HT-29 (cell line): ENCODE measurements around the gene MTM1. TPM values are rescaled to one million over a fixed set of nuclear protein-coding genes. Genes with fewer than 3 reads are reported as not detected.

Experiments used
- DNase-seq: peaks from one replicate; pipeline ENCODE4 v3.0.0-alpha.2; 2015; ENCODE audit warnings: low spot score
- total RNA-seq: library from RNA; depleted of rRNA; stranded (reverse); fragments of >200 nt; shearing (Covaris generic); gene quantifications from 2 replicates; pipeline ENCODE4 v1.2.3, GENCODE V29; 2014

MTM1 gene
- total RNA-seq, 1 experiment from 2014 or later, result 11.9 TPM

DNA sequence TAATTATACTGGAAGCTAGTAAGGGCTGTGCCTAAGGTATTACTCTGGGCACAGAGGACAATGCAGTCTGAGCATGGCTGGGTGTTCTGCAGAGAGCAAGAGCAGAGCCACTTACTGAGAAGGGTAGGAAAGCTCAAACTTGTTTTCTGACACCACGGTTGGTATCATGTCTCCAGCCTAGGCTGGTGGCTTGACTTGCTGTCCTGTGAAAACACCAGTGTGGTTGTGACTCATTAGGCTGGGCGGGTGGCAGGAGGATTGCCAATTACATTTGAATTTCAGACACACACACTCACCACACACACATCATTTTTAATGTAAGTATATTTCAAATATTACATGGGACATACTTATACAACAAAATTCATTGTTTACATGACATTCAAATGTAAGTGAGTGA is 19.7 kb upstream of the MTM1 start:
- DNase-seq, result no peak

DNA sequence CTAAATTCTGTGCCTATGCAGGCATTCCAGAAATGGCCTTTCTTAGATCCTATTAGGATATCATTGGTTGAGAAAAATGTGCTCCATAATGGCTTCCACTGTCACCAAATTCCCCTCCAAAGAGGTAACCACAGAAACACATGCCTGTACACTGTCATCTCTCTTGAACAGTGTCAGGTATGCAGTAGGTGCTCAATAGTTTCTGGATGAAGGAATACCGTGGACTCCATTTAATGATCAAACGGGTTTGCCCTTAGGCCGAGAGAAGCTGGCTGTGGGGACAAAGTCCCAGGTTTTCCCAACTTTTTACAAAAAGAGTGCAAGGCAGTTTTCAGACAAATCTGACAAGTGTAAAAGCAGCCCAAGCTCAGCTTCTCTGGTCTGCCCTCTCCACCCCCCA is 16.5 kb upstream of the MTM1 start:
- DNase-seq, result no peak

DNA sequence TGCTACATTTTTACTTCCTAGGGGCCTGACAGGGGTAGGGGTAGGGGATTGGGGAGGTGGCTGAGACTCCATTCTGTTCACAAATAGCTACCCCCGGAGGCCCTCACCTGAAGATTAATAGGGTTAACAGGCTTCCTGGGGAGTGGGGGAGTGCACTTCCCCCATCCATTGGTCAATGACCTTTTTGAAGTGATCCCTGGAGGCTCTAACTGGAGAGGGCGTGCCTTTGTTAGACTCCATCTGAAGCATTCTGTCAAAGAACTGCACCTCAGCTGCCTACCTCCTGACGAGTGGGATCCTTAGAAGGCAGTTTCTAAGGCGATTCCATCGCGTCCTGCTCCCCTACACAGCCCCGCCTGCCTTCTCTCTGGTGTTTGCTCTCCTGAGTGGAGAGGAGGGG is 10.0 kb upstream of the MTM1 start:
- DNase-seq, result no peak

DNA sequence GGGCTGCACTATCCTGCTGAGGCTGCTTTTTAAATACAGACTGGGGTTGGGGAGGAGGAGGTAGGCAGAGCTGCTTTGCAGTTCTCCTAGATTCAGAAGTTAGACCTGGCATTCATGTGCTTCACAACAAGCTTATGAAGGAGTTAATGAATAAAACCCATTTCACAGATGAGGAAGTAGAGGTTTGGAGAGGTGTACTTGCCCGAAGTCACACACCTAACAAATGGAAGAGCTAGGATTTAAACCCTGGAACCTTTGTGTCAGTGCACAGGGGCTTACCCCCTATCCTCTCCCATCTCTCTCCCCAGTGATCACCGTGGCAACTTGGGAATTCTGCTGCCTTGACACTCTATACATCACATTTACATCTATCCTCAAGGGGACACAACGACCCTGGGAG is 3.6 kb upstream of the MTM1 start:
- DNase-seq, result no peak

DNA sequence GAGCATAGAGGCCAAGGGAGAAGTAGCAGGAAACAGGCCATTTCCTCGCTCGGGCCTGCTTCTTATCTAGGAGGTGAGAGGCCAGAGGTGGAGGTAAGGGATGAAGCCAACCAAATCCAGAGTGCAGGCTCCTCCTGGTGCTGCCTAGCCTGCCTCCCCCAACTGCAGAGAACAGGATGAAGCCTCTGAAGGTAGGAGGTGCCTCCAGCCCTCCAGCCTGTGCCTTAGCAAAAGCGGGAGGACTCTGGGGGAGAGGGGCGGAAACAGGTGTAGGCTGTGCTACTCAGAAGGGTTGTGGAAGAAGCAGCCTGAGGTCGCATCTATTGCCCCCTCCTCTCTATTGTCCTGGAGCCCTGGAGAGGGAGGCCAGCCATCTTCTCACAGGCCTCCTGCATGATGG is 2.9 kb upstream of the MTM1 start:
- DNase-seq, result no peak

DNA sequence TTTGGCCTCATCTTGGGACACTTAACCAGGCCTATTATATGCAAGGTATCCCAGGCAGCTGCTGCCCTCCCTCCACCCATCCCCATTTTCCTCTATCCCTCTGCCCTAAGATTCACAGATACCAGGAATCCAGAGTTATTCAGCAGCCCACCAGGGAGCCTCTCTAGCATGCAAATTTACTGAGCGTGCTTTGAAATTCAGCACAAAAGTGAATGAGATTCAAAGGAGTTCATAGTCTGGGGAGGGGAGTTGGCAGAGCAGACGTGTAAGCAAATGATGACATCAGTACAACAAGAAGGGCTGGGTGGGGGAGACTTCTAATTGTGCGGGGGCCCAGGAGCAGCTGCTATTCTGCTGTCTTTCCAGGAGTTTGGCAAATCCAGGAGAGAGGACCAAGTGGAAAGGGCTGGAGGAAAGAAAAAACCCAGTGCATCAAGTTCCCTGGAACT is 1.7 kb upstream of the MTM1 start:
- no peak for DNase-seq

DNA sequence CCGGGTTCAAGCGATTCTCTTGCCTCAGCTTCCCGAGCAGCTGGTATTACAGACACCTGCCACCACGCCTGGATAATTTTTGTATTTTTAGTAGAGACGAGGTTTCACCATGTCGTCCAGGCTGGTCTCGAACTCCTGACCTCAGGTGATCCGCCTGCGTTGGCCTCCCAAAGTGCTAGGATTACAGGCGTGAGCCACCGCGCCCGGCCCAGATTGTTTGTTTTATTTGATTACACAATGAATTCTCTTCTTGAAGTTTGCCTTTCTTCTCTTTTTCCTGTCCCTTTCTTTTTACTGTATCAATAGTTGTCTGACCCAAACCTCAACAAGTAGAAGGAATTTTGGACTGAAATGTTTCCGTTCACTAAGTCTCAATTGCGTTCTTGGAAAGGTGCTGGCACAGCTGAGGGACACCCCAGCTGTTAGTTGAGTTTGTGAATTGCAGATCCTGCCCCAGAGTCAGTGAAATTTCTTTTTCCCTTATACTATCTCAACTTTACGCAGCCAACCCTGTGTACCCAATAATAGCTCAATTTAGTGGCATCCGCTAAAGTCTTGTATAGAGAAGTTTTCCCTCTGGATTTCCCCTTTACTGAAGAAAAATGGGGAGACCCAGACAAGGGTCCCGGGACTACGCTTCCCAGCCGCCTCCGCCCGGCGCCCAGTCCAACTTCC is 639 bp upstream of the MTM1 start:
- no peak for DNase-seq

DNA sequence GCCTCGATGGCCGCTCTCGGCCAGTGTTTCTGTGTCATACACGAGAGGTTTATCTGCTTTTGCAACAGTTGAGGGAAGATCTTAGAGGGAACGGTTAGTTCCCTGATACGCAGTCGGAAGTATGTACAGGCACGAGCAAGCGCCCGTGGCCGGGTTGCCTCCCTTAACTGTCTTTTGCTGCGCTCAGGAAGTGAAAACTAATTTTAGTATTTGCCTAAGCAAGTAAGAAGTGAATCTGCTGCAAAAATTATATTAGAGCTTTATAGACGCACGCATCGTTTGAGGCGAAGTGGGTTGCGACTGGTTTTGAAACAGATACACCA is 695 bp downstream of the MTM1 start:
- no peak for DNase-seq

DNA sequence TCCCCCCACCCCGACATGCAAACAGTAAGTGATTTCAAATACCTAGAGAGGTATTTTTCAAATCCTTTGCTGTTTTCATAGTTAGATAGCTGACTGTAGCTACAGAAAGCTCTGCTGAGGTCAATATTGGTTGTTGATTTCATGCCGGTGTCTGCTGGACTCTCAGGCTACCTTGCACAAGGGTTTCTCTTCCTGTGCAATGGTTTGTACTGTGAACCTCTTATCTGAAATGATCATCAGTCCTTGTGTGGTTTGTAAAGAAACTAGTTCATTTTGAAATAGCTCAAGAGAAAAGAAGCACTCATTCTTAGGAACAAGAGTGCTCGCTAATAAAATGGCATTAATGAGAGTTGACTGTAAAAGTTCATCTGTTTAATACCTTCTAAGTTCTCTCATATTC is 2.1 kb downstream of the MTM1 start:
- no peak for DNase-seq

DNA sequence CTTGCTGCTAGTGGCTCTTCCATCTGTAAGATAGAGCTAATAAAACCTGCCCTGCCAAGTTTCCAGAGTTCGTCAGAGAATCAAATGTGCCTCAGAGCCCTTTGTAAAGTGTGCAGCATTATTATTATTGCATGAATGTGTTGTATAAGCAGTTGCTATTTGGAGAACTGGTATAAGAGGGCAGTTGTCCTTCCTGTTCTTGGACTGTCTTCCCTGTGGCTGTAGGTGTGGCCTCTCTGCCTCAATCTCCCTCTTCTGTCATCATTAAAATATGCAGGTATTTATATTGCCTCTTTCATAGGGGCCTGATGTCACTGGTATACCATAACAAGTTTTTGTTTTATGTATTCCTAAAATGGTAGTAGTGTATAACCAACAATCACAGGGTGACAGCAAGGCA is 3.8 kb downstream of the MTM1 start:
- DNase-seq, result no peak

DNA sequence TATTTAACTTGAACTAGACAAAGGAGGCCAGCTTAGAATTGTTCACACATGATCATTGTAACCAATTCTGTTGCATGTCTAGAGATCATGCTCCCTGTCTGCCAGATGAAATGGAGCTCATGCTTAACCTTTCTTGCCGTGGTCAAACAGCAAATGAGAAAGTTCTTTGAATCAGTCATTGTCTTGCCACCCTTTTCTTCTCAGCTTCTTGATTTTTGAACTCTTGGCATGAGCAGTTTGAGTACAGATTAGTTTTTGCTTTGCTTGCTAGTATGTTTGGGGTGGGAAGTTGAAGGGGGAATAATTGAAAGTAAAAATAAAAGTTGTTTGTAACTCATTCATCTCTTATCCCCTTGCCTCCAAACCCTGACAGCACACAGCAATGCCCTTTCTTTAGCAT is 4.7 kb downstream of the MTM1 start:
- no peak for DNase-seq

DNA sequence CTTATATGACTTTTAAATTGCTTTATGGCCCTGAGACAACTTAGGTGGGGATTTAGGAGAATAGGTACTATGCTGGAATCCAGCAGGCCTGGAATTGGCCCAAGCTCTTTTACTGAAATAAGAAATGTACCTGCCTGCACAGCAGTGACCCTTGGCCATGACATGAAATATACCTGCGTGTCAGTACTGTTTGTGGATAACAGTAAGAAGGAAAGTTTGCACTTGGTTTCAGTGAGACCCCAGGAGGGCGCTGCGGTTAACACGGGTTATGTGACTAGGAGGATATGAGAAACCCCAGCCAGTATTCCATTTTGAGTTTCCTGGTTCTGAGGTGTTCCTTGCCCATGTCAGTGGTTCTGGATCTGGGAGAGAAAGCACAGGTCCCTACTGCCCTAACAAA is 5.3 kb downstream of the MTM1 start:
- no peak for DNase-seq

DNA sequence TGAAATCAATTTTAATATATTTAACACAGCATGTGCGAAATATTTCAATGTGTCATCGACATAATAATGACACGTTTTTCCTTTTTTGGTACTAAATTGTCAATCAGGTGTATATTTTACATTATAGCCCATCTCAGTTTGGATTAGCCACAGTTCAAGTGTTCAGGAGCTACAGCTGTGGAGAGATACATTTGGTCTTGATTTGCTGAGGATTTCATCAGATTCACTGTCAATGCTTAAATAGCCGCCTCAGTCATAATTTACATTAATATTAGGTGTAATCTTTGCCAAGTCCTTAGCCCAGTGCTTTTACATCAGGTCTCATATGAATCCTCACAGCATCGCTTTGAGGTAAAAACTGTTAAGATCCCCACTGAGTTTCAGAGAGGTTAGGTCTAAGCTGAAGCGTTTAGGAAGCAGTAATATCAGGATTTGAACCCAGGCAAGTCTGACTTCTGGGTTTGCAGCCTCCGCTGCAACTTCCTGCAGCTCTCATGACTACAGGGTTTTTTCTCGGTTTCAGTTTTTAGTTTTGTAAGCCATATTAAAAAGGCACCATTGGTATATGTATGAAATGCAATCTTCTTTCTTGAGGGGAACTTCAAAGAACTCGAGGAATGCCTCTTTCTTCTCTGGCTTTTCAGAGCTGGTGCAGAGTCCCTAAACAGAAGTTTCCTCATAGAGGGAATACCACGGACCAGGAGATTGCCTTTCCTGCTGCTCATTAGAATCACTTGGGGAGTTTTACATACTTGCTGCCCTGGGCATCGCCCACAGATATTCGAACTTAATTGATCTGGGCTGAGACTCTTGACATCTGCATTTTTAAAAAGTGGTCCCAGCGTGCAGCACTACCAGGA is 6.4 kb downstream of the MTM1 start:
- no peak for DNase-seq

DNA sequence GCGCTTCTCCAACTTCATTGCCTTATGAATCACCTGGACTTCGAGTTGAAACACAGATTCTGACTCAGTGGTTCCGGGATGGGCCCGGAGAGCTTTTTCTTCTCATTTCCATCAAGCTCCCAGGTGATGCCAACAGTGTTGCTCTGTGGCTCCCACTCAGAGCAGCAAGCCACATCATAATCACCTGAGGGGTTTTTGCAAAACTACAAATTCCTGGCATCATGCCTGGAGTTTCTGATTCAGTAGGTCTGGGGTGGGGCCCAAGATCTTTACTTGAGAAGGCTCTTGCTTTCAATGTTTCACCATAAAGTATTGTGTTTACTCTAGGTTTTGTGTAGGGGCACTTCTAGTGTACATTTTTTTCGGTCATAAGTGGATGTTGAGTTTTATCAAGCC is 7.0 kb downstream of the MTM1 start:
- DNase-seq, result no peak

DNA sequence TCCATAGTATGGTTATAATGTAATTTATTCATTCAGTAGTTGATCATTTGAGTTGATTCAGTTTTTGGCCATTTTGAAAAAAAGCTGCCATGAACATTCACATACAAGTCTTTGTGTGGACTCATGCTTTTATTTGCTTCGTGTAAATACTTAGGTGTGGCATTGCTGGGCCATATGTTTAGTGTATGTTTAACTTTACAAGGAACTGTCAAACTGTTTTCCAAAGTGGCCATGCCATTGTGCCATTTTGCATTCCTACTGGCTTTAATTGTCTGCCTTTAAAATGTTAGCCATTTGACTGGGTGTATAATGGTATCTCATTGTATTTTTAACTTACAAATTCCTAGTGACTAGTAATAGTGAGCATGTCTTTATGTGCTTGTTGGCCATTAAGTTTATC is 8.8 kb downstream of the MTM1 start:
- DNase-seq, result no peak

DNA sequence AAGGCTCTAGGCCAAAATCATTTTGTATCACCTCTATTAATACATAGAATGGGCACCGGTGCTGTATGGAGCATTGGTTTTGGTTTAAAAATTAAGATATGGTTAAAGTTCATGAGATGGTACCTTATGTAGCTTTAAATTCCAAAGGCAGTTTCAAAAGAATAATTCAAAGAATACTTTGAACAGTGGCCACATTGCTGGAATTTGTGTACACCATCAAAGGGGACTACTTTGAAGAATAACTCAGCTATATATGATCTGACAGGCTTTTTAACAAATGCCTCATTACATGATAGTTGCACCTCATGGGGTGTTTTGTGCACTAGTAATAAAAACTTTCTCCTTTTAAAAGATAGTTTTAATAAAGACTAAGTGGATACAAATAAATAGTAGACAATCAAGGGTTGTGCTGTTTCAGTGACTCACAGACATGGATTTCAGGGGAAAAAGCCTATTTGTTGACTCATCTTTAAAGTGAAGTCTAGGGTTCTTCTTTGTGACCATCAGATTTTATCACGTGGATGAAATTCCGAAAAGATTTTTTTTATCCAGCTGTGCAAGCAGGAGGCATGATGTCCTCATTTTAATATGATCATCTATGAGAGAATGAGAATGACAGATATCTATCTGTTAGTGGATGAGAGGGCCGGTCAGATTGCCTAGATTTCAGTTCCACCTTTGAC is 12.8 kb downstream of the MTM1 start:
- no peak for DNase-seq

DNA sequence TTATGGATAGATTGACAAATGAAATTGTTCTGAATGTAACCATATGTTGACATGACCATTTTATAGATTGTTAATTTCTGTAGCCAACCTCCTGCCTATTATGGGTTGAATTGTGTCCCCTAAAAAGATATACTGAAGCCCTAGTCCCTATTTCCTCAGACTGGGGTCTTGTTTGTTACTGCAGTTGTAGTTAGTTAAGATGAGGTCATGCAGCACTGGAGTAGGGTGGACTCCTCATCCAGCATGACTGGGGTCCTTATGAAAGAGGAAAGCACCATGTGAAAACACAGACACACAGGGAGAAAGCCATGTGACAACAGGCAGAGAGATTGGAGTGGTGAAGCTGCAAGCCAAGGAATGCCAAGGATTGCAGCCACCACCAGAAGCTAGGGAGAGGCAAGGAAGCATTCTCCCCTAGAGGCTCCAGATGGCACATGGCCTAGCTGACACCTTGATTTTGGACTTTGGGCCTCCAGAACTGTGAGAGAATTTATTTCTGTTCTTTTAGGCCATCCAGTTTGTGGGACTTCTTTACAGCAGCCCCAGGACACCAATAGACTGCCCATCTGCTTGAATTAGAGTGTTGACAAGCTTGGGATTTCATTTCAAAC is 14.0 kb downstream of the MTM1 start:
- no peak for DNase-seq

DNA sequence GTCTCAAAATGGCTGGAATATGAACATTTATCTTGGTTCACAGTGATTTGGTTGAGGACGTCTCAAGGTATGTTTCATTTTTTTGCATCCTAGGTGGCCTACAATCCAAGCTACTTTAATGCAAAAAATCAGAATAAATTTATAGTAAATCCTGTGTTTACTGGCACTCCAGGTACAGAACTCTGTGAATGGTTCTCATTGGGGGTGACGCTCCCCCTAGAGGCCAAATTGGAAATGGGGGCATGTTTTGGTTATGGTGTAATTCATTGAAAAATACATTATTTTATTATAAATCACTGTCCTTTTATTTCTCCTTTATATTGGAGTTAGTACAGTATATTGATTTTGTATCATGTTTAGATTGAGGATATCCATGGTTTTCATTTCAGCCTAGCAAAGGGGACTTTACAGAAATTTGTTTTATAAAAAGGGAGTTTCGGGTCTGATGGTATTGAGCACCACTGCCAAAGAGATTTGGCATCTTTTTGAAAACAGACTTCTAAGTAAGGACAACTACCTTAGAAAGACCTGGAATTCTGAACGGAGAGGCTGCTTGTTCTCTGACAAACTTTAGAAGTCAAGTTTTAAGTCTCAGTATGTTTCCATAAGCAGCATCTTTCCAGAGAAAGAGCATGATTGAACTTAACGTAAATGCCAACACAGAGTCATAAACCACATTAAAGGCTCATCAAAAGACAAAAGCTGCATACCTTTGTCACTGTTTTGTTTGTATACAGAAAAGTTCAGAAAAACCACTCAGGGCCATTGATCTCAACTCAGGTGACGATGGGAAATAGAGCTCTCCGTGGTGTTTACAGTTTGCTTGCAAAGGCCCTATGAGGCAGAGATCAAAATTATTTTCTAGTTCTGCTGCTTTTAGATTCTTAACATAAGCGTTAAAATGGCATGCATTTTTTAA is 19.4 kb downstream of the MTM1 start:
- DNase-seq, result peak; percentile 59

DNA sequence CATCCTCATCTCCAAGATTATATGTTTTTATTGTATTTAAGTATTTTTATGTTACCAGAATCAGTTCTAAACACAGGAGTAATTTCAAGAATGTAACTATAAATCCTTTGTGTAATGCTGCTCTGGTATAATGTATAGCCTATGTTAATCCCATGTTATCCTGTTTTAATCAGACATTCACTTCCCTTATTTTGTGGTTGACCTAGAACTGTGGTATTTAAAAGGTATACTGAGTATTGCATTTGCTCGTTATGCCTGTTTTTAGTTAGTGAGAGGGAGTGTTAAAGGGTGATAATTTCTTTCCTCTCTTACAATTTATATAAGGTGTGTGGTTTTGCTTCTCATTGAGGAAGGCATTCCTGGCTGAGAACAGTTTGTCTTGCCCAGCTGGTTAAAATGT is 26.2 kb downstream of the MTM1 start:
- no peak for DNase-seq

DNA sequence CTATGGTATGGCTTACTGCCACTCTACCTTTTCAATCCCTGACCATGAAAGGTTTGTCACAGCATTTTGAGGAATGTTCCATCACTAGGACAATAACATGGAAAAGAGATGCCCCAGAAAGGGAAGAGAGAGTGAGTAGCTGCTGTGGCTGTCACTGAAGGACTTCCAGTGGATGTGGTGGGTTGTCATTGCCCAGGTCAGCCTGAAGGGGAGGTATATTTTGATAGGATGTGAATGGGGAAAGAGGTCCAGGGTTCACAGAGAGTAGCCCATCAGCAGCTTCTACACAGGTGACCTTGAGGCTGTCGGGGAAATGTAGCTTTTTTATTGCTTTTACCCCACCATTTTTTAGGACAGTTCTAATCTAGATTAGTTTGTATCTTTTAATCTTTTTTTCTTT is 30.8 kb downstream of the MTM1 start:
- no peak for DNase-seq

DNA sequence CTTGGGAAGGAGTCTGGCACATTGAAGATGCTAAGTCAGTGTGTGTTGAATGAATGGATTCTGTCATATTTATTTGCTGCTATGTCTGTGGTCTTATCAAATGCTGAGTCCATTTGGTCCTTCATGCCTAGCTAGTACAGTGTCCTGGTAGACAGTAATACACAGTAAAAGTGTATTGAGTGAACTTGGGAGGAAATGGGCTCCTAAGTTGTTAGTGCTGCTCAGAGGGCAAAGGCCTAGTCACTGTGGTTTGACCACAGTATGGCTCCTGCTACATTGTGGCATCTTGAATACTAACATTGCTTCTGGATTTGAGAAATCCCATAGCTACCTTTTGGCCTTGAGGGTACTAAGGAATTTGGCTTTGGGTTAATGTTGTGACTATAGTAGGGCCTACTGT is 33.9 kb downstream of the MTM1 start:
- DNase-seq, result no peak
